GDM1 (cell line): ENCODE measurements around the gene OR5AC2.

Source experiments
- DNase-seq: peaks from one replicate; lab custom pipeline; 2025; lab: John Stamatoyannopoulos, UW

OR5AC2 gene, protein sequence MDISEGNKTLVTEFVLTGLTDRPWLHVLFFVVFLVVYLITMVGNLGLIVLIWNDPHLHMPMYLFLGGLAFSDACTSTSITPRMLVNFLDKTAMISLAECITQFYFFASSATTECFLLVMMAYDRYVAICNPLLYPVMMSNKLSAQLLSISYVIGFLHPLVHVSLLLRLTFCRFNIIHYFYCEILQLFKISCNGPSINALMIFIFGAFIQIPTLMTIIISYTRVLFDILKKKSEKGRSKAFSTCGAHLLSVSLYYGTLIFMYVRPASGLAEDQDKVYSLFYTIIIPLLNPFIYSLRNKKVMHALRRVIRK

DNA sequence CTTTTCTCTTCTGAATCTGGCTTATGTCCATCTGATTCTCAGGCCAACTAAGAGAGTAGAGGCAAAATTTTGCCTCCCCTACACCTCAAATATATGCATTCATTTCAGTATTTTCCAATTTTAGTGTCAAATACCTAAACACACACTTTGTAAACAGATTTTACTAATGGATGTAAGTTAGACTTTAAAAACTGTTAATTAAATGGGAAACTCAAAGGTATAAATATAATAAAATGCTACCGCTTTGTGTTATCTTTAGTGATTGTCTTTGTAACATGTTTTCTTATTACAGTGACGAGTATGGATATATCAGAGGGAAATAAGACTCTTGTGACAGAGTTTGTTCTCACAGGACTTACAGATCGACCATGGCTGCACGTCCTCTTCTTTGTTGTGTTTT is at the start of gene OR5AC2:
Gene OR5AC2, plus strand, starts transcription at position 301 of the 400 bp plus-strand sequence. Its CDS starts 0 bp downstream, at position 301.
- DNase-seq, result no peak

DNA sequence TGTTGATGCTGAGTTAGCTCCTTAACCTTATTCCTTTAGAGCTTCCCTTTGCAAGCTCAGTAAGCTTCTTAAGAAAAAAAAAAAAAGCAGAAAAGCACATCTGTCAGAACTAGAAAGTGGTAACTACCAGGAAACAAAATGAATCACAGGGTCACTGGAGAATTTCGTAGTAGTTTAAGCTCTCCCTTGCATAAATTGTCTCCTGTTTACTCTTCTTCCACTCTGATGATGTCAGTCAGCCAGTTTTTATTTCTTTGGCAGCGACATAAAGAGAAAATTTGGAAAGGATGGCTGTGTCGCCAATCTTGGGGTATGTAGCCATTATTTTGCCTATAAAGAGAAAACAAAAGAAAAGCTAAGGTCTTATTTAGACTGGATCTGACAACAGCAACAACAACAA is 48.7 kb upstream of the OR5AC2 start:
- DNase-seq, result no peak

DNA sequence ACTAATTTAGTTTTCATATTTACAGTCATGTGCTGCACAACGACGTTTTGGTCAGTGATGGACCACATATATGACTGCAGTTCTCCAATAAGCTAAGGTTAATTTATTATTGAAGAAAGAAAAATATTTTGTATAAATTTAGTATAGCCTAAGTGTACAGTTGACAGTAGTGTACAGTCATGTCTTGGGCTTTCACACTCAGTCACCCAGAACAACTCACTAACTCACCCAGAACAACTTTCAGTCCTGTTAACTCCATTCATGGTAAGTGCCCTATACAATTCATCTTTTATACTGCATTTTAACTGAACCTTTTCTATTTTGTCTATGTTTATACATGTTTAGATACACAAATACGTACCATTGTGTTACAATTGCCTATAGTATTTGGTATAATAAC is 48.1 kb upstream of the OR5AC2 start:
- DNase-seq, result no peak

DNA sequence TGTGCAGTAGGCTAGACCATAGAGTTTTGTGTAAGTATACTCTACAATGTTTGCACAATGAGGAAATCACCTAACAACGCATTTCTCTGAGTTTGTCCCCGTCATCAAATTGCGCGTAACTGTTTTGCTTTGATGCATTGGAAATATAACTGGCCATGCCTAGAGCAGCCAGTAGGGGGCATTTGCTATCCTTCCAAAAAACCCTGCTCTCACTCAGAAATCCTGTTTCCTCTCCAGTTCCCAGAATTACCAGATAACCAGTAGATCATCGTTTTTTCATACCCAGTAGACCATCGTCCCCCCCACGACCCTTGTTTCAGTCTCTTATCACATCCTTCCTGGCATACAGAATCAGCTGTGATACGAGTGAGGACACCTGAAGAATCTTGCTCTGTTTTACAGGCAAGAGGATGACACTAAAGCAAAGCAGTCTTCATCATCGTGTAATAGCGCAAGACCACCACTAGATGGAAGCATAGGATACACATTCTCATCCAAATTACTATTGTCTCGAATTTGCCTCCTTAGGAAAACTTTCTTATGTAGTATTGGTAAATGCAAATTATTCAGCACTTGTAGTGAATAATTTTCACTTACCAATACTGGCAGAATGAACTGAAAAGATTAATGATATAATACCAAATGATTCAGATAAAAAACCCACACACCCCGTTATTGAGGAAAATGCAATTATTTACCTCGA is 47.5 kb upstream of the OR5AC2 start:
- peak; percentile 58 for DNase-seq

DNA sequence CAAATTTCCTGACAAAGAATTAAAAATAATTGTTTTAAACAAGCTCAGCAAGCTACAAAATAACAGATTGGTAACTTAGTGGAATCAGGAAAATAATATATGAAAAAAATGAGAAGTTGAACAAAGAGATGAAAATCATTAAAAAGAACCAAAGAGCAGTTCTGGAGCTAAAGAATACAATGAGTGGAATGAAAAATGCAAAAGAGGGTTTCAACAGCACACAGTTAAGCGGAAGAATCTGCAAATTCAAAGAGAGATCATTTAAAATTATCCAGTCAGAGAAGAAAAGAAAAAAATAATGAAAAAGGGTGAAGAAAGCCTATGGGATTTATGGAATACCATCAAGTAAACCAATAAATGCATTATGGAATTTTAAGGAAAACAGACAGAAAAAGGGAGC is 45.6 kb upstream of the OR5AC2 start:
- no peak for DNase-seq

DNA sequence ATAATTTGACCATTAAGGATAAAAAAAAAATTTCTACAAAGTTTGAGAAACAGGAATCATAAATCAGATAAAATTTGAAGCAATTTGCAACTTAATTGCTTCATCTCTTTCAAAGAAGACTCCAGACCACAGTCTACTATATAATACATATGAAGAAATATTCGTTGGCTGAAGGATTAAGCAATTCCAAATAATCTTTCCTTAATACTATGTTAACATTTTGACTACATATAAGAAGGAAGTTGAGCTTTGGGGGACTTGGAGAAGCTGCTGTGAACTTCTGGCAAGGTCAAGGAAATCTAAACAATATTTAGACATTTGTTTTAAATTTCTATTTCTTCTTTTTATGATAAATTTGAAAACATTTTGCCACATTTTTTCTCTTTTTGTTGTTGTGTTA is 38.4 kb upstream of the OR5AC2 start:
- DNase-seq, result no peak

DNA sequence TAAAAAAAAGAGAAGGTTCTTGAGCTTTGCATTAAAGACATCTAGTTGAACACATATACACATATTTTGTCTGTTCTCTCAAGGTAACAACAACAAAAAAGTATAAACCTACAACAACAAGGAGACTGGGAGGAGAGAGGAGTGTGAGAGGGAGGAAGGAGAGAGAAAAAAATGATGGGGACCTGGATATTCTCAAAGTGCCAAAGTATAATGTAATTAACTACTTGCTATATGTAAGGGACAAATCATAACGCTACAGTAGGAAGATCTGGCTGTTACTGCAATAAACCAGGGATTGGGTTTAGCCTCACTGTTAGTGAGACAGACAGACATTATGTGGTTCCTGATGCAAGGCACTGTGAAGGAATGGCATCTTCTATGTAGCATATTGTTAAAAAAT is 37.7 kb upstream of the OR5AC2 start:
- no peak for DNase-seq

DNA sequence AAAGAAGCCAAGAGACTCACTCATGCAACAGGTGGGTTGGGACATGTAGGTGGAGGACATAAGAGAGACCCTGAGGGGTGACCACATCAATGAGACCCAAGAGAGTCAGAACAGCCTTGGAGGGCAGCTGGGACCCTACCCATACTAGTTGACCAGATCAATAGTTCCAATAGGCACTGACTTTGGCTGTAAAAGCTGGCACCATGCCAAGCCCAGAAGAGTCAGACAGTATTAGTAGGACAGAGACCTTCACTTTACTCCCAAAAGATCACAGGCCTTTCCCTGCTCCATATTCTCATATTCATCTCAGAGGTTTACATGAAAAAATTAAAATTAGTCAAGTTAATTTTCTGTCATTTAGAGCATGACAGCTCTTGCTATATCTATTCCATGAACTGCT is 30.9 kb upstream of the OR5AC2 start:
- no peak for DNase-seq

DNA sequence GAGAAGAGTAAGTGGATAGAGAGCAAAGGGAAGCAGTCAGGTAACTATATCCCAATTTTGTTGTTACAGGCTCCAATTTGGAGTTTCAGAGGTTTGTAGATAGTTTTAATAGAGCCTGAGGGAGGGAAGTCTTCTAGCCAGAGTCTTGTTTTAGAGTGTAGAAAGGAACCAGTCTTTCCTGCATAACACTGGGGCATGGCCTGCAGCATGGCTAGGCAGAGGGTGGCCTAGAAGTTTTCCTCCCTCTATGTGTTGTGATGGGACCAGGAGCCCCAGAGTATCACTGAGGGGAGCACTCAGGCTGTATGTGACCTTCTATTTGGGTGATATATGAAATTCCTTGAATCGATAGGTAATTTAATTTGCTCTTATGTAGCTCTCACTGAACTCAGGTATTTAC is 29.3 kb upstream of the OR5AC2 start:
- no peak for DNase-seq

DNA sequence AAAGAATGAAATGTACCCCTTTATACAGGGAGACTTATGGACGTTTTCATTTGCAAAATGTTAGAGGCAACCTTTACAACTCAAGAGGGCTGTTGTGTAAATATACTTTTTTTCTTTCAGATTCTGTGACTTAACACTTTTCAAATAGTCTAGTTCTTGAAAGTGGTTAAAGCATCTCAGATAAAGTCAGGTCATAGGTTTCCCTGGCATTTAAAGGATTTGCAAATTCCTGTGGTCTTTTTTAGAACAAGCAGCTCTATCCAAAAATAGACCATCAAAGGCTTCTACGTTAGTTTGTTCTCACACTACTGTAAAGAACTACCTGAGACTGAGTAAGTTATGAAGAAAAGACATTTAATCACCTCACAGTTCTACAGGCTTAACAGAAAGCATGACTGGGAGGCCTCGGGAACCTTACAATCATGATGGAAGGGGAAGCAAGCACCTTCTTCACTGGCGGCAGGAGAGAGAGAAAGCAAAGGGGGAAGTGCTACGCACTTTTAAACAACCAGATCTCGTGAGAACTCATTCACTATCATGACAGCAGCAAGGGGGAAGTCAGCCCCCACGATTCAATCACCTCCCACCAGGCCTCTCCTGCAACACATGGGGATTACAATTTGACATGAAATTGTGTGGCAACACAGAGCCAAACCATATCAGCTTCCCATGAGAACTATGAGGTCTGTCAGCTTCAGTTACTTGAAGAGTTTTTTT is 28.6 kb upstream of the OR5AC2 start:
- DNase-seq, result no peak

DNA sequence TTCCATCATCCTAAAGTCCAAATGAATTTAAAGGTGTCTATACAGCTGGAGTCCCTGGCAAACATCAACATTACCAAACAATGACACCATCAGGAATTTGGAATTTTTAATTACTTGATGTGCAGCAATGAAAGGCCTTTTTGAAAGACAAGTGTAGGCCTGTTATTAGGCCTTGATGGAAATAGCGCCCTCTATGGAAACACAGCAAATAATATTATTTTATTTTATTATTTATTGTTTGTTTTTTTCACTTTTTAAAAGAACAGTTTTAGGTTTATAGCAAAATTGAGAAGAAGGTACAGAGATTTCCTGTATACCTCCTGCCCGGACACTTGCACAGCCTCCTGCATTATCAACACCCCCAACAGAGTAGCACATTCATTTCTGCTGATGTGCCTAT is 18.1 kb upstream of the OR5AC2 start:
- no peak for DNase-seq

DNA sequence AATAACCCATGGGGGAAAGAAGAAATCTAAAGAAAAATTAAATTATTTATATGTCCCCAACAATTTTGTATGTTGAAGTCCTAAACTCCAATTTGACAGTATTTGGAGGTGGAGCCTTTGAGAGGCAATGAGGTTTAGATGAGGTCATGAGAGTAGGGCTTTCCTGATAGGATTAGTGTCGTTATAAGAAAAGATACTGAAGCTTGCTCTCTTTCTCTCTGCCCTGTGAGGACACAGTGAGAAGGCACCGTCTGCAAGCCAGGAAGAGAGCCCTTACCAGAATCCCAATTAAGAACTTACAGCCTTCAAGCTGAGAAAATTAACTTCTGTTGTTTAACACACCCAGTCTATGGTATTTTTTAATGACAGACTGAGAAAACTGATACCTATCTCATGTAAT is 16.1 kb upstream of the OR5AC2 start:
- DNase-seq, result no peak

DNA sequence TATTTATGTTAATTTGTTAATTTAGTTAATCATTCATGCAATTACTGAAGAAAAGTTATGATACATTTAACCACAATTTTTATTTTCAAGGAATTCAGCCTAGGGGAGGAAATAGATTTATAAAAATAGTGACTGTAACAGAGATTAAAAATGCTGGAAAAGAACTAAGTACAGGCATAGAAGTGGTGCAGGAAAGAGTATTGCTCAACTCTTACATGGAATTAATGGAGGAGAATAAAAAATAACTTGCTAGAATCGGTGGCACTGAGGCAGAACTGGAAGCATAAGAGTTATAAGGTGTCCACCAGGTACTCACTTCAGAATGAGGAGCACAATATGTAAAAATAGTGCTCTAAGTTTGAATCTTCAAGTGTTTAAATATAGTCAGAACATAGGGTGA is 13.5 kb upstream of the OR5AC2 start:
- no peak for DNase-seq

DNA sequence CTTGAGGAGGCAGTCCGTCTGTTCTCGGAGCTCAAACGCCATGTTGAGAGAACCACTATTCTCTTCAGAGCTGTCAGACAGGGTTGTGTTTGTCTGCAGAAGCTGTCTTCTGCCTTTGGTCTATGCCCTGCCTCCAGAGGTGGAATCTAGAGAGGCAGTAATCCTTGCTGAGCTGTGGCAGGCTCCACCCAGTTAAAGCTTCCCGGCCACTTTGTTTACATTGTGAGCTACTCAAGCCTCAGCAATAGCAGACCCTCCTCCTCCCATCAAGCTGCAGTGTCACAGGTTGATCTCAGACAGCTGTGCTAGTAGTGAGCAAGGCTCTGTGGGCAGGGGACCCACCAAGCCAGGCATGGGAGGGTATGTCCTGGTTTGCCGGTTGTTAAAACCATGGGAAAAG is 8.9 kb downstream of the OR5AC2 start:
- no peak for DNase-seq

DNA sequence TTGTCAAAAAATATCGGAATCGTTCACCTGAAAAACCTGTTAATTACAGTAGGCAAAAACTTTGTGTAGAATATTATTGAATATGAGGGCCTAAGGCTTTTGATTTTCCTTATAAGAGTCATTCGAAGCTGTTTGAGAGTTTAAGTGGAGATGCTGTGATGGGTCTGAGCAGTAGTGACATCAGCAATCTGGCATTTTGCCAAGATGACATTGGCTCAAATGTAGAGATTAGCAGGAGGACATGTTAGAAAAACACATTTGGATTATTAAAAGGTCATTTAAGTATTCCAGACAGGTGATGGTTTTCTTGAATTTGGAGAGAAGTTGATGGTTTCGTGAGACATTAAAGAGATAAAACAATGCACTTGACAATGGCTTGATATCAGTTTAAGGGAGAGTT is 12.9 kb downstream of the OR5AC2 start:
- no peak for DNase-seq

DNA sequence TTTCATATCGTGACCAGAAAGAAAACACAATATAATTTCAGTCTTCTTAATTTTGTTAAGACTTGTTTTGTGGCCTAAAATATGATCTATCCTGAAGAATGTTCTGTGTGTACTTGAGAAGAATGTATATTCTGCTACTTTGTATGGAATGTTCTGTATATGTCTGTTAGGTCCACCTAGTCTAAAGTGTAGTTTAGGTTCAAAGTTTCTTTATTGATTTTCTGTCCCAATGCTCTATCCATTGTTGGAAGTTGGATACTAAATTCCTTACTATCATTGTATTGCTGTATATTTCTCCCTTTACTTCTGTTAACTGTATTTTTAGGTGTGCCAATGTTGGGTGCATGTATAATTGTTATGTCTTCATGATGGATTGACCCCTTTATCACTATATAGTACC is 21.2 kb downstream of the OR5AC2 start:
- no peak for DNase-seq

DNA sequence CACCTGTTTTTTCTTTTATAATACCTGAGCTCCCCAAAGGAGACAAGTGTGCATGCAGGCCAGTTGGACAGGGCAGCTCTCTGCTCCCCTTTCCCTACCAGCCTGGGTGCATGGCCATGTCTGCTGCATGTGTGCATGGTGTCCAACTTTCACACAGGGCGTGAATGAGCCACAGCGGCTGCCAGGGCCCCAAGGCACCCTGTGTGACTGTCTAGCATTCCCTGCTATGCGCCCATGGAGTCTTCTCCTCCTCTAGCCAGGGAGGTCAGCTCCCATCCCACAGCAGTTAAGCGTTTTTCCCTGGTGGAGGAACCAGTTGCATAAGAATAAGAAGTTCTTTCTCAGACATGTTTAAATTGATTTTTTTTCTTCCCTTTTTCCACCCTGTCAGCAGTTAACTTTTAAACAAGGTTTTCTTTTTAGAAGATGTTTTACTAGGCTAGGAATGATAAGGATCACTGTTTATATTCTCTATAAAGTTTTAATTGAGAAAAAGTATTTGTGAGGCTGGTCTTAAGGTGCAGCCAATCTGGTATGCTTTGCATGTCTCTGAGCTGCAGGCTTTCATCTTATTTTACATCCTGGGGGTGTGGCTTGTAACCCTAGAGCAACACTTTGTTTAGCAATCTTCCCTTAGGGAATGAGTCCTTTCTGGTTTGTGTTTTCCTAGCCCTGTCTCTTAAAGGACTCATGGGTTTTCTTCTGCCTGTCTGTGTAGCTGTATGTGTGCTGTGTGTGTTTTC is 23.0 kb downstream of the OR5AC2 start:
- no peak for DNase-seq

DNA sequence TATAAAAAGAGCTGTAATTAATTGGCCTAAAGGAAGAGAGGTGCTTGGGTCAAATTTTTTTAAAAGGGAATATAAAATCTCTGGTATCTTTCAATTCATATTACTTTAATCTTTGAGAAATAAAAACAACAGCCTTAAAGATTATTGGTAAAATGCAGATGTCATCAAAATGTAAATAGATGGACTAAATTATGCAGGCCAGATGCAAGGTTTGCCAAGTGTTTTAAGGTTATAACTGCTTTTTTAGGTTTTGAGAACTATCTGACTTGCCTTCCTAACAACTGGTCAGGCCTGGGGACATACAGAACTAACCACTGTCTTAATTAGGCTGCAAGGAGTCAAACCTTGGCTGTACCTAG is 23.6 kb downstream of the OR5AC2 start:
- no peak for DNase-seq

DNA sequence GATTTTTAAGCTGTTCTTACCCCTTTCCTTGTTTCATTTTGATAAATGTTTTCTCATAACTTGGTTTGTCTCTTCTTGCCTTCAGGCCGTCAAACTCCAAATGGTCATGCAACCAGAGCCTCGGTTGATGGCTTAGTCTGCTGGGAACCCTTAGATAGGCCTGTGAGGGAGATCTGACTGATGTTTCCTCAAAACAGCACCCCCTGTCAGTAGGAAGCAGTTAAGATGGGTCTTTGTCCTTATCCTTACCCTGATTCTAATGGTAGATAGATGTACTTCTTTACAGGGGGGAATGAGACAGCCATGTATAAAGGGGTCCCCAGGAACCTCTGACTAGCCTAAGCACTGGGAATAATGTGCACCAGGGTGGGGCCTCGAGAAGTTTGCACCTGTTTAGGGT is 27.3 kb downstream of the OR5AC2 start:
- DNase-seq, result no peak

DNA sequence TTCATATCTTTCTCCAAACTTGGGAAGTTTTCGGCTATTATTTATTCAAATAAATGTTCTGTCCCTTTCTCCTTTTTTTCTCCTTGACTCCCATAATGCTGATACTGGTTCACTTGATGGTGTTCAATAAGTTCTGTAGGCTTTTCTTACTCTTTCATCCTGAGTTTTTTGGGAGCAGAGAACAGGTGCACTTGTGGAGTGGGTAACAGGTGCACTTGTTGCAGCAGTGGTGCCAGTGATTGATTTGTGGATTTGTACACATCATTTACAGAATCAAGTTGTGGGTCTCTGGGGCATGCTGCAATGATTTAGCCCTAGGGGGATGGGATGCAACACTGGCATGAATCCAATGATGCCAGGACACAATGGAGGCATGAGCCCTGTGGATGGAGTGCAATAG is 28.7 kb downstream of the OR5AC2 start:
- DNase-seq, result no peak

DNA sequence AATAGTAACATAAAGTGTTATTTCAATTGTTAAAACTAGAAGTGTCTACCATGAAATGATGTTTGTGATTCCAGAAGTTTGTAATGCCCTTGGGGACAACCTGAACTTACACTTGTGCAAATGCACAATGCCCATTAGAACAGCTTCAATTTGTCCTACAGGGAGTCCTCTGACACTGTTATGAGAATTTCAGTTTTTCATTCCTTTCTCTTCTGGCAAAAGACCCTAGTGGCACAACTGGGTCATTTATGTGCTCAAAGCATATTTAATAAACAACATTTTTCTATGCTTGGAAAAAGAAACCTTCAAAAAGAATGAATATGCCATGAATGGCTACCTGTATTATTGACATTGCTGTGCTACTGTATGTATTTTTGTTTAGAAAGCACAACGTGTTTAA is 43.4 kb downstream of the OR5AC2 start, which contains the start of gene OR5H1:
Gene OR5H1, plus strand, starts transcription at position 301 of the 400 bp plus-strand sequence. CDS start 1,977 bp downstream, outside the sequence.
- DNase-seq, result no peak

DNA sequence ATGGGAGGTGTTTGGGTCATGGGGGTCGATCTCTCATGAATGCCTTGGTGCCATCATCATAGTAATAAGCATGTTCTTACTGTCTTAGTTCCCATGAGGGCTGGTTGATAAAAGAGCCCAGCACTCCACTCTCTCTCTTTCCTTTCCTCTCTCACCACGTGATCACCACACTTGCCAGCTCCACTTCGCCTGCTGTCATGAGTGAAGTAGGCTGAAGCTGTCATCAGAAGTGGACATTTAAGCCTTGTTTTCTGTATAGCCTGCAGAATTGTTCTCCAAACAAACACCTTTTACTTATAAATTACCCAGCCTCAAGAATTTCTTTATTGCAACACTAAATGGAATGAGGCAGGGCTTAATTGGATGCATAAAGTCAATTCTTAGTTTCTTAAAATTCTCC is 49.7 kb downstream of the OR5AC2 start:
- DNase-seq, result no peak
